ENCODE results near the gene COL6A3. TPM values are rescaled to one million over a fixed set of nuclear protein-coding genes. Genes with fewer than 3 reads are reported as not detected.

Gene COL6A3
- total and polyA plus RNA-seq, 8 donors = 5.0 to 249 (median 17.1) TPM

- DNase-seq (no peak), ATAC-seq (peak in 2 of 4 donors; percentile 56 to 60), FAIRE-seq (no peak)
- peaks cover 0 to 5% (median 0%) of the 10 kb centered on the region in 4 donors for H3K27me3 ChIP-seq
- peak overlapping the region in 1 of 4 donors; percentile 22 for H3K27ac ChIP-seq
- intact Hi-C loops (cut with DNase I) = no loop called here
- no peaks in the 10 kb centered on the region for H3K36me3 ChIP-seq
- no peaks in the 10 kb centered on the region for H3K4me1 ChIP-seq
- H3K9me3 ChIP-seq = no peaks in the 10 kb centered on the region
- TF ChIP-seq, protein P1, sequence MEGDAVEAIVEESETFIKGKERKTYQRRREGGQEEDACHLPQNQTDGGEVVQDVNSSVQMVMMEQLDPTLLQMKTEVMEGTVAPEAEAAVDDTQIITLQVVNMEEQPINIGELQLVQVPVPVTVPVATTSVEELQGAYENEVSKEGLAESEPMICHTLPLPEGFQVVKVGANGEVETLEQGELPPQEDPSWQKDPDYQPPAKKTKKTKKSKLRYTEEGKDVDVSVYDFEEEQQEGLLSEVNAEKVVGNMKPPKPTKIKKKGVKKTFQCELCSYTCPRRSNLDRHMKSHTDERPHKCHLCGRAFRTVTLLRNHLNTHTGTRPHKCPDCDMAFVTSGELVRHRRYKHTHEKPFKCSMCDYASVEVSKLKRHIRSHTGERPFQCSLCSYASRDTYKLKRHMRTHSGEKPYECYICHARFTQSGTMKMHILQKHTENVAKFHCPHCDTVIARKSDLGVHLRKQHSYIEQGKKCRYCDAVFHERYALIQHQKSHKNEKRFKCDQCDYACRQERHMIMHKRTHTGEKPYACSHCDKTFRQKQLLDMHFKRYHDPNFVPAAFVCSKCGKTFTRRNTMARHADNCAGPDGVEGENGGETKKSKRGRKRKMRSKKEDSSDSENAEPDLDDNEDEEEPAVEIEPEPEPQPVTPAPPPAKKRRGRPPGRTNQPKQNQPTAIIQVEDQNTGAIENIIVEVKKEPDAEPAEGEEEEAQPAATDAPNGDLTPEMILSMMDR (IDR thresholded peaks at IDR 0.05) = no peak
- no peak overlapping the region for H3K4me3 ChIP-seq
- WGBS, 2 donors = 66 to 77% methylated on average over 11 of the region's 11 CpGs
Observed at GRCh38 chr2:237280229-237280628, 133.7 kb downstream of the COL6A3 start.

- FAIRE-seq (no peak), ATAC-seq (no peak), DNase-seq (no peak)
- H3K4me1 ChIP-seq = no peaks in the 10 kb centered on the region
- WGBS, 2 donors = 61 to 71% methylated on average over 9 of the region's 9 CpGs
- intact Hi-C loops (cut with DNase I) = no loop called here
- no peaks in the 10 kb centered on the region for H3K9me3 ChIP-seq
- TF ChIP-seq, protein P1 (IDR thresholded peaks at IDR 0.05) = no peak
- H3K27me3 ChIP-seq = peaks cover 0 to 5% (median 0%) of the 10 kb centered on the region in 4 donors
- H3K36me3 ChIP-seq = no peaks in the 10 kb centered on the region
- no peak overlapping the region for H3K27ac ChIP-seq
- H3K4me3 ChIP-seq = no peak overlapping the region
Observed at GRCh38 chr2:237279012-237279768, 134.8 kb downstream of the COL6A3 start.

GRCh38 chr2:237278568-237278967 is 135.4 kb downstream of the COL6A3 start:
- H3K27me3 ChIP-seq = peaks cover 0 to 5% (median 0%) of the 10 kb centered on the region in 4 donors
- no peaks in the 10 kb centered on the region for H3K9me3 ChIP-seq
- peak in 1 of 4 donors; percentile 46 for ATAC-seq
- H3K27ac ChIP-seq = no peak overlapping the region
- H3K4me3 ChIP-seq = no peak overlapping the region
- TF ChIP-seq, protein P1 (IDR thresholded peaks at IDR 0.05) = no peak
- intact Hi-C loops (cut with DNase I) = no loop called here
- H3K36me3 ChIP-seq = no peaks in the 10 kb centered on the region
- no peak for FAIRE-seq
- 60 to 64% methylated on average over 6 of the region's 6 CpGs for WGBS, 2 donors
- DNase-seq = no peak
- no peaks in the 10 kb centered on the region for H3K4me1 ChIP-seq

DNA sequence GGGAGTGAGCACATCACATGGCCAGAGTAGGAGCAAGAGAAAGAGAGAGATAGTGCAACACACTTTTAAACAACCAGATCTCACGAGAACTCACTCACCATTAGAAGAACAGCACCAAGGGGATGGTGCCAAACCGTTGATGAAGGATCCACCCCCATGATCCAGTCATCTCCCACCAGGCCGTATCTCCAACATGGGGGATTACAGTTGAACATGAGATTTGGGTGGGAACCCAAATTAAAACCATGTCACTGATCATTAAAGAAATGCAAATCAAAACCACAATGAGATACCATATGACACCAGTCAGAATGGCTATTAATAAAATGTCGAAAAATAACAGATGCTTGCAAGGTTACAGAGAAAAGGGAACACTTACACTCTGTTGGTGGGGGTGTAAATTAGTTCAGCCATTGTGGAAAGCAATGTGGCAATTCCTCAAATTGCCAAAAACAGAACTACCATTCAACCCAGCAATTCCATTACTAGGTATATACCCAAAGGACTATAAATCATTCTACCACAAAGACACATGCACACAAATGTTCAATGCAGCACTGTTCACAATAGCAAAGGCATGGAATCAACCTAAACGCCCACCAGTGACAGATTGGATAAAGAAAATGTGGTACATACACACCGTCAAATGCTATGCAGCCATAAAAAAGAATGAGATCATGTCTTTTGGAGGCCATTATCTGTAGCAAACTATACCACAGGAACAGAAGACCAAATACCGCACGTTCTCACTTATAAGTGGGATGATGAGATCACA is 137.1 kb downstream of the COL6A3 start:
- Histone ChIP-seq H3K4me1 (no peaks in the 10 kb centered on the region), H3K9me3 (no peaks in the 10 kb centered on the region), H3K36me3 (no peaks in the 10 kb centered on the region), H3K4me3 (no peak overlapping the region), H3K27ac (no peak overlapping the region), H3K27me3 (peaks cover 0 to 5% (median 0%) of the 10 kb centered on the region in 4 donors)
- 71 to 76% methylated on average over 8 of the region's 8 CpGs for WGBS, 2 donors
- no peak for DNase-seq
- no peak for ATAC-seq
- TF ChIP-seq, protein P1 (IDR thresholded peaks at IDR 0.05) = no peak
- FAIRE-seq = no peak
- intact Hi-C loops (cut with DNase I) = no loop called here

Other genes starting within 250 kb of the COL6A3 start
- gene MLPH, start 73.1 kb upstream of the COL6A3 start, total RNA-seq = 10 to 100 TPM in 5 of 6 donors, 1 to 10 TPM in 1; 6.2 to 25.3 (median 13.1) TPM
- gene MLPH, start 73.1 kb upstream of the COL6A3 start, polyA plus RNA-seq = 10 to 100 TPM; 28.1 to 45.2 TPM
- not detected for gene PRLH, start 152.4 kb upstream of the COL6A3 start, total RNA-seq
- not detected for gene PRLH, start 152.4 kb upstream of the COL6A3 start, polyA plus RNA-seq
- gene RAB17, start 176.6 kb upstream of the COL6A3 start, total RNA-seq = 10 to 100 TPM; 19.2 to 40.5 (median 28.2) TPM
- 100 to 1,000 TPM in 1 of 2 donors, 10 to 100 TPM in 1; 97.9 to 130 TPM for gene RAB17, start 176.6 kb upstream of the COL6A3 start, polyA plus RNA-seq
- 10 to 100 TPM; 18.4 to 55.0 (median 33.4) TPM for gene LRRFIP1, start 213.4 kb upstream of the COL6A3 start, total RNA-seq
- gene LRRFIP1, start 213.4 kb upstream of the COL6A3 start, polyA plus RNA-seq = 10 to 100 TPM; 22.3 to 33.7 TPM